Panc1 (cell line): ENCODE data around the gene NCAPG2. TPM values are rescaled to one million over a fixed set of nuclear protein-coding genes. Genes with fewer than 3 reads are reported as not detected.

ENCODE experiments used
- ATAC-seq: fragments of 200-7000 bp; cut with Tn5 transposase; 2 replicates; pipeline ENCODE4 v1.9.1; 2020; ENCODE audit warnings: mild to moderate bottlenecking, moderate library complexity
- BruUV-seq: library from RNA; stranded (reverse); fragments of 400-500 nt; replicated peaks from 2 replicates; lab custom pipeline; 2021; lab: Mats Ljungman, UMichigan
- CTCF ChIA-PET: fragments of 300-600 bp; sonication (Branson Sonifier 250); formaldehyde crosslinking; loops from one replicate; lab custom pipeline; 2022; ENCODE audit warnings: antibody characterized with exemption; lab: Charles Lee
- POLR2A ChIA-PET: fragments of 300-600 bp; sonication (Branson Sonifier 250); formaldehyde crosslinking; loops from one replicate; lab custom pipeline; 2022; ENCODE audit warnings: antibody characterized with exemption; lab: Charles Lee
- DNase-seq: peaks from one replicate; pipeline ENCODE4 v3.0.0-alpha.2; 2010; ENCODE audit warnings: low read depth, low spot score
- H3K27ac ChIP-seq: 2 replicates; pipeline ENCODE4 v1.5.1; 2011; ENCODE audit warnings: mild to moderate bottlenecking, low read length, inconsistent platforms
- H3K27me3 ChIP-seq: fragments of 200-500 bp; sonication (Bioruptor generic); 2 replicates; pipeline ENCODE4 v1.6.0; 2014; ENCODE audit warnings: low read length, inconsistent platforms; ENCODE audit not compliant: control insufficient read depth, insufficient read depth
- H3K36me3 ChIP-seq: fragments of 200-500 bp; sonication (Bioruptor generic); 2 replicates; pipeline ENCODE4 v1.5.1; 2014; ENCODE audit warnings: inconsistent platforms, mild to moderate bottlenecking, low read length, moderate library complexity; ENCODE audit not compliant: control insufficient read depth, insufficient read depth
- H3K4me1 ChIP-seq: 2 replicates; pipeline ENCODE4 v1.5.1; 2011; ENCODE audit warnings: inconsistent platforms, mild to moderate bottlenecking, low read length, moderate library complexity; ENCODE audit not compliant: control insufficient read depth, insufficient read depth
- H3K4me3 ChIP-seq, 2 experiments: 2 replicates each; pipeline ENCODE4 v1.5.1; 2011 to 2012; ENCODE audit warnings: low read depth in 2 of 2, low read length in 2 of 2, mild to moderate bottlenecking in 2 of 2, inconsistent platforms in 1 of 2, moderate library complexity in 1 of 2
- H3K9me3 ChIP-seq: fragments of 200-500 bp; sonication (Bioruptor generic); 2 replicates; pipeline ENCODE4 v1.5.1; 2014; ENCODE audit warnings: low read depth, mild to moderate bottlenecking, inconsistent platforms, low read length, moderate library complexity; ENCODE audit not compliant: control insufficient read depth, insufficient read depth
- CTCF ChIP-seq: fragments of 450-650 bp; IDR thresholded peaks from 2 replicates; pipeline ENCODE4 v1.5.1; 2017; ENCODE audit warnings: mild to moderate bottlenecking
- POLR2AphosphoS5 ChIP-seq: IDR thresholded peaks from 2 replicates; pipeline ENCODE4 v1.6.1; 2012; ENCODE audit warnings: mild to moderate bottlenecking, low read depth, low read length, moderate library complexity
- REST ChIP-seq, 2 experiments: IDR thresholded peaks; 2 replicates each; pipeline ENCODE4 v1.6.1; 2011 to 2012; ENCODE audit warnings: low read depth in 2 of 2, control low read depth in 1 of 2, low read length in 1 of 2, mild to moderate bottlenecking in 1 of 2, moderate library complexity in 1 of 2; ENCODE audit not compliant: insufficient read depth in 1 of 2
- SIN3A ChIP-seq: IDR thresholded peaks from 2 replicates; pipeline ENCODE4 v1.6.1; 2012; ENCODE audit warnings: low read depth, mild to moderate bottlenecking, low read length, moderate library complexity, borderline replicate concordance; ENCODE audit not compliant: insufficient read depth
- TCF7L2 ChIP-seq: IDR thresholded peaks from 2 replicates; pipeline ENCODE4 v1.6.1; 2011; ENCODE audit warnings: mild to moderate bottlenecking, low read depth, low read length, inconsistent platforms
- in situ Hi-C: cut with HindIII; loops from 2 replicates; pipeline ENCODE4 v1.10.0; 2016; ENCODE audit warnings: low sequenced_read_pairs, low pct_unique_long_range_greater_than_20kb
- intact Hi-C: fragments of 100-400 bp; cut with micrococcal nuclease; formaldehyde crosslinking; loops from one replicate; pipeline ENCODE4 v1.10.0; 2022; ENCODE audit not compliant: unreplicated experiment
- total RNA-seq: library from RNA; stranded (reverse); gene quantifications from one replicate; pipeline ENCODE4 v1.2.1, GENCODE V29; 2021; ENCODE audit not compliant: unreplicated experiment

The NCAPG2 gene
- total RNA-seq, 1 experiment from 2014 or later = 81.4 TPM

DNA sequence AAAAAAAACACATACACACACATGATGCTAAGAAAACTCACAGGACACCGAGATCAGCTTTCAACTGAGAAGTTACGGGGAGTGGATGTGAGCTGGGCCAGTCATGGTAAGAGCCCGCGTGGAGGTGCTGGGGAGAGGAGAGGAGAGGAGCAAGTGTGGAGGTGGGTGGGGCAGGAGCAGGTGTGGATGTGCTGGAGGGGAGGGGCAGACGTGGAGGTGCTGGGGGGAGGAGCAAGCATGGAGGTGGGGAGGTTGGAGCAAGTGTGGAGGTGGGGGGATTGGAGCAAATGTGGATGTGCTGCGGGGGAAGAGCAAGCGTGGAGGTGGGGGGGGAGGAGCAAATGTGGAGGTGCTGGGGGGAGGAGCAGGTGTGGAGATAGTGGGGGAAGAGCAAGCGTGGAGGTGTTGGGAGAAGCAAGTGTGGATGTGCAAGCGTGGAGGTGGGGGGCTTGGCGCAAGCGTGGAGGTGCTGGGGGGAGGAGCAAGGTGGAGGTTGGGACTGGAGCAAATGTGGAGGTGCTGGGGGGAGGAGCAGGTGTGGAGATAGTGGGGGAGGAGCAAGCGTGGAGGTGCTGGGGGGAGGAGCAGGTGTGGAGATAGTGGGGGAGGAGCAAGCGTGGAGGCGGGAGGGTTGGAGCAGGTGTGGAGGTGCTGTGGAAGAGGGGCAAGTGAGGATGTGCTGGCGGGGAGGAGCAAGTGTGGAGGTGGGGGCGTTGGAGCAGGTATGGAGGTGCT is 24.5 kb upstream of the NCAPG2 start:
- peaks cover 6% of the 10 kb centered on the region; the same call in 1 of the 2 replicates for H3K36me3 ChIP-seq
- DNase-seq (no peak), ATAC-seq (no peak)
- H3K27me3 ChIP-seq = no peaks in the 10 kb centered on the region
- H3K4me1 ChIP-seq = no peaks in the 10 kb centered on the region
- H3K27ac ChIP-seq = no peak overlapping the region
- no peaks in the 10 kb centered on the region for H3K9me3 ChIP-seq
- intact Hi-C loops = no loop called here
- in situ Hi-C loops = no loop called here
- ChIA-PET CTCF (no interaction called here), POLR2A (no interaction called here)
- no TSS peak for BruUV-seq
- no peak for TF ChIP-seq CTCF
- no peak for TF ChIP-seq SIN3A
- no peak for TF ChIP-seq POLR2AphosphoS5
- TF ChIP-seq TCF7L2 = no peak
- no peak for TF ChIP-seq REST (IDR thresholded peaks at IDR 0.05; ENCODE audit: insufficient read depth in 1 of 2, low read depth in 2 of 2, low read length in 1 of 2)
- H3K4me3 ChIP-seq = no peak overlapping the region

DNA sequence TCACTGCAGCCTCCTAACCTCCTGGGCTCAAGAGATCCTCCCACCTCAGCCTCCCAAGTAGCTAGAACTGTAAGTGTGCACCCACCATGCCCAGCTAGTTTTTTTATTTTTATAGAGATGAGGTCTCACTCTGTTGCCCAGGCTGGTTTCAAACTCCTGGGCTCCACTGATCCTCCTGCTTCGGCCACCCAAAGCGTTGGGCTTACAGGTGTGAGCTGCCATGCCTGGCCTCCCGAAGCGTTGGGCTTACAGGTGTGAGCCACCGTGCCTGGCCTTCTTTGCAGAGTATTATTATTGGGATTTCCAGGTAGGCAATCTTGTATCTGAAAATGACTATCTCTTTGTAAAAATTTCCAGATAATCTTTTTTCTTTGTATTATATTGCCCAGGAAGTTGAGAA is 23.1 kb upstream of the NCAPG2 start:
- H3K36me3 ChIP-seq = peaks cover 6% of the 10 kb centered on the region; the same call in 1 of the 2 replicates
- H3K27ac ChIP-seq = no peak overlapping the region
- no peaks in the 10 kb centered on the region for H3K4me1 ChIP-seq
- no peak for ATAC-seq
- DNase-seq = no peak
- no peaks in the 10 kb centered on the region for H3K27me3 ChIP-seq
- in situ Hi-C loops (no loop called here), intact Hi-C loops (no loop called here)
- H3K4me3 ChIP-seq = no peak overlapping the region
- no TSS peak for BruUV-seq
- no peak for TF ChIP-seq CTCF
- no peak for TF ChIP-seq SIN3A
- TF ChIP-seq POLR2AphosphoS5 = no peak
- TF ChIP-seq REST (IDR thresholded peaks at IDR 0.05; ENCODE audit: insufficient read depth in 1 of 2, low read depth in 2 of 2, low read length in 1 of 2) = no peak
- no peak for TF ChIP-seq TCF7L2
- no peaks in the 10 kb centered on the region for H3K9me3 ChIP-seq
- ChIA-PET POLR2A (no interaction called here), CTCF (no interaction called here)
